Stimulated activated CD8-positive, alpha-beta memory T cell treated with anti-CD3 and anti-CD28 coated beads, Interleukin-7, amount 100 ng/mL, for 24 hours (primary cell): ENCODE data around the gene PTRH1.

Experiments
- DNase-seq: peaks from one replicate; pipeline ENCODE4 v3.0.0-alpha.2; 2020; ENCODE audit warnings: low read depth

Gene PTRH1

GRCh38 chr9:127694890-127695720 is 20.4 kb downstream of the PTRH1 start:
- DNase-seq: no peak

- no peak for DNase-seq
Measured at GRCh38 chr9:127693697-127694096, 21.8 kb downstream of the PTRH1 start.

- DNase-seq: no peak
Measured at GRCh38 chr9:127693143-127693542, 22.3 kb downstream of the PTRH1 start.

- no peak for DNase-seq
Measured at GRCh38 chr9:127692071-127692470, 23.4 kb downstream of the PTRH1 start.

DNA sequence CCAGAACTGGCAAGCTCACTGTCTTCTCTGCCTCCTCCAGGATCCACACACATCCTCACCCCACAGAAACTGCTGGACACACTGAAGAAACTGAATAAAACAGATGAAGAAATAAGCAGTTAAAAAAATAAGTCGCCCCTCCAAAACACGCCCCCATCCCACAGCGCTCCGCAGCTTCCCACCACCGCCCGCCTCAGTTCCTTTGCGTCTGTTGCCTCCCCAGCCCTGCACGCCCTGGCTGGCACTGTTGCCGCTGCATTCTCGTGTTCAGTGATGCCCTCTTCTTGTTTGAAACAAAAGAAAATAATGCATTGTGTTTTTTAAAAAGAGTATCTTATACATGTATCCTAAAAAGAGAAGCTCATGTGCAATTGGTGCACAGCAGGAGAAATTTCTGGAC is 24.7 kb downstream of the PTRH1 start:
- no peak for DNase-seq

DNA sequence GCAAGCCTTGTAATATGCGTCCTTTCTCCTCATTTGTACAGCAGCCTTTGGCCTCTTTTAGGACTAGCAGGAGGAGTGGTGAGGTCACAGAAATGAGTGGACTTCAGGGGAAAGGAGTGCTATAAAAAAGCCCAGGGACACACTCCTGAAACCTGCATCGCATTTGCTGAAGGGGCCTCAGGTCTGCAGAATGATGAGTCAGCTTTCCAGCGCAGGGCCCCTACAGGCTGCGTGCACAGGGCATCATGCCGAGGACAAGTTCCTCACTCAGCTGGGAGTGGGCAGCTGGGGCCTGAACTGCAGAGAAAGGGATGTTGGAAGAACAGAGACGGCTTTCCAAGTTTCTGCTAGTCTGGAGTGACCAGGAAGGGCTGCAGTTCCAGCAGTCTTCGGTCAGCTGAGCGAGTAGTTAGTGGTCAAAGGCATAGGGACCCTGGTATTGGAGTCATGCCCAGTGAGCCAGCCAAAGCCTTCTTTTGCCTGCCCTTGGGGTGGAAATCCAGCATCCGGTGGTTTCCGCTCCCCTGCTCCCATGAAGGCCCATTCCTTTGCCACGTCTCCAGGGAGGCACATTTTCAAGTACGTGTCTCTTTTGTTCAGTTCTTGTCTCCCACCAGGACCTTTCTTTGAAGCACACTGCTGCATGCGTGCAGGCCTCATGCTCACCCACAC is 26.0 kb downstream of the PTRH1 start:
- no peak for DNase-seq

GRCh38 chr9:127686461-127687393 is 28.7 kb downstream of the PTRH1 start:
- no peak for DNase-seq

- DNase-seq: no peak
Measured at GRCh38 chr9:127684576-127684975, 30.9 kb downstream of the PTRH1 start.

DNA sequence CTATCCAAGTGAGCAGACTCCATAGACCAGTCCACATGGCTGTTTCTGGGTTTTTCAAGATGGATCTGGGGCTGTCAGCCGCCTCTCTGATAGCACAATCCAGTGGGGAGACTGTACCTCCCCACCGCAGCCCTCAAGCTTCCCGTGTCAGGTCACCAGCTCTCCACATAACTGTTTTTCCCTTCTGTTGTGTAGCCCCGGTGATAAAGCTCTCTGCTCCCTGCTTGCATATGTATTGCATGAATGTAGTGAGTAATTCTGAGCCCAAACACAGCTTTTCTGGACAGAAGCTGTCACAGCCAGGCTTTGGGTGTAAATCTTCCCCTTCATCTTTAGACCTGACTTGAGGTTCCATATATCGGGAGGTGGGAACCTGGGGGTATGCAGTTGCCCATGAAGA is 31.7 kb downstream of the PTRH1 start:
- DNase-seq: no peak

DNA sequence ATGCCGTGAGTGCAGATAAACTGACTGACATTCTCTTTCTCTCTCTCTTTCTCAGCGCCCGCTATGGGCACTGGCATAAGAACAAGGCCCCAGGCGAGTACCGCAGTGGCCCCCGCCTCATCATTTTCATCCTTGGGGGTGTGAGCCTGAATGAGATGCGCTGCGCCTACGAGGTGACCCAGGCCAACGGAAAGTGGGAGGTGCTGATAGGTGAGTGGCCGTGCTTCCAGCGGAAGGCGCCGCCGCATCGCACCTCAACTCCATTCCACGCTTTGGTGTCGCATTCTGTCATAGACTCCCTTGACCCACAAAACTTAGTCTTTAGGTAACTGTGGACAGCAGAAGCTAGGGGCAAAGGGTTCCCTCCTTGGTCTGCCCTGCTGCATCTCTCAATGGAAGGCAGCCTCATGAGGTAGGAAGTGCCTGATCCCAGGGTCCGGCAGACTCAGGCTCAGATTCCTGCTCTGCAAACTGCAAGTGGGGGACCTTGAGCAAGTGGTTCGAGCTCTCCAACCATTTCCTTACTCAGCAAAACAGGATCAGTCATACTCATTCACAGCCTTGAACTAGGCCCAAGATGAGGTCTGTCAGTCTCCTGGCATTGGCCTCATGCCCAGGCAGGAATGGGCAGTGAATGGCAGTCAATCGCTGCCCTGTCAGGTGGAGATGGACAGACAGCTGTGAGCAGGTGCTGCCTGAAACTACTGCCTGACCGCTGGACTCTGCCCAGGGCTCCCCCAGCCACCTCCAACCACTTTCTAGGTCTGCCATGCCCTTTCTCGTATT is 32.9 kb downstream of the PTRH1 start:
- DNase-seq: no peak

DNA sequence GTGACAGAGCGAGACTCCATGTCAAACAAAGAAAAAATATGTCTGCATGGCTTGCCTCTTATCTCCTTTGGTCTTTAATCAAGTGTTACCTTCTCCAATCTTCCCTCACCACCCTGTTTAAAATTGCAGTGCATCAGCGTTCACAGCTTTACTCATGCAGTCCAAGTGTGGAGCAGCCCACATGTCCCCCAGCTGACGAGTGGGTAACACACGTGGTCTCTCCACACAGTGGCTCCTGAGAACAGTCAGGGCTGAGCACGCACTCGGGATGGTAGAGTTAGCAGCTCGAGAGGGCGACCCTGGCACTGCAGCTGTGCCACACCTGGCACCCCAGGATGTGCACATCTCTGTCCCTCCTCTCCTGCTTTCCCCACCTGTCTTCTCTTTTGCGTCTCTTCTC is 34.6 kb downstream of the PTRH1 start:
- no peak for DNase-seq

- DNase-seq: no peak
Measured at GRCh38 chr9:127680226-127680625, 35.2 kb downstream of the PTRH1 start.

DNA sequence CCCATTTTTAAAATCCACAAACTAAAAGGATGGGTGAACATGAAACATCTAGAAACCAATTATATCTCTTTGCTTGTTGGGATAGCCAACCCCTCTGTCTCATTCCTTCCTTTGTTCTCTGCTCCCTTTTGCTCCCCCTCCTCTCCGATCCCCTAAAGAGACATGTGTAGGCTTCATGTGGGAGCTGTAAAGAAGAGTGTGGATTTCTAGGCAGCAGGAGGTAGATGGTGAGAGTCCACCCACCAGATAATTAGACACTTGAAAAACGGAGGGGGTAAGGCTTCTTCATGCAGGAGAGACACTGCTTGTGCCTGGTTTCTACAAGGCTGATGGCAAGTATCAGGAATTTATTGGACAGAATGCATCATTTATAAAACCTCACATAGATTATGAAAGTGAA is 36.0 kb downstream of the PTRH1 start:
- no peak for DNase-seq

DNA sequence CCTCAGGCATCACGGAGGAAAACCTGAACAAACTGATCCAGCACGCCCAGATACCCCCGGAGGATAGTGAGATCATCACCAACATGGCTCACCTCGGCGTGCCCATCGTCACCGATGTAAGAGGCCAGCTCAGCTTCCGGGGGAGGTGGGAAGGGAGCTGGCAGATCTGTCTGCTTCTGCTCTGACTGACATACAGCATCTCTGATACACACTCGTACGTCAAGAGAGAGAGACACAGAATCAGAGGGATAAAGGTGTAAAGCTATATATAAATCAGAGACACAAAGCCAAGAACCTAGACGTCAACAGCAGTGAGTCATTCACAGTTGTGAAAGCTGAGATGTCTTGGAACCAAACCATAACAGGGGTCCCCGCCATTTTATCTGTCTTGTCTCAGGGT is 38.8 kb downstream of the PTRH1 start:
- DNase-seq: no peak

- DNase-seq: no peak
Measured at GRCh38 chr9:127673234-127673633, 42.2 kb downstream of the PTRH1 start.

GRCh38 chr9:127667906-127668305 is 47.6 kb downstream of the PTRH1 start:
- no peak for DNase-seq

DNA sequence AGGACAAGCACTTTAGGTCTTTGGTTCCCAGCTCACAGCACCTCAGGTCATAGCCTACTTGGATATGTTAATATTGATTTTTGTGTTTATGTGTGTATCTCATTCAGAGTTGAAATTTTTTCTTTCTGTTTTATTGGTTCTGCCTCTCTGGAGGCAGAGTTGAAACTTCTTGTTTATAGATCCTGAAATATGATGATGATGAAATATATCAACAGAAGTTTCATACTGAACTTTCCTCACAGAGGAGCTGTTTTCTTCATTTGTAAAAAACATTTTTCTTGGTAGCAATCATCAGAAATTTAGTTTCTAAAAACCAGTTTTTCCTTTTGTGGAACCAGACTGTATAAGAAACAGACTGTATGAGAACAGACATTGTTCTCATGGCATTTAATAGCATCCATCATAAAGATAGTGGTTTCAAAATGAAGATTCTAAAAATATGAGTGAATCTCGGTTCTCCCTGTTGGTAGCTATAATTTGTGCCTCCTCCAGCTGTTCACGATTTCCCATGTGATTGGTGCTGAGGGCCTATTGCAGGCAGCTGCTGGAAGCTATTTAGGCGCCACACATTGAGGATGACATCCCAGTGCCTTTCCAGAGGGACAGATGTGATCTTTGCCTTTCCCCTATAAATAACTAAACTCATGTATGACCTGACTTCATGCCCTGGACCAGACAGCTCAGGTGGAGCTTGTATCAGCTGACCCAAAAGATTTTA is 48.2 kb downstream of the PTRH1 start:
- DNase-seq: no peak

GRCh38 chr9:127664678-127665507 is 50.6 kb downstream of the PTRH1 start:
- no peak for DNase-seq

- no peak for DNase-seq
Measured at GRCh38 chr9:127664324-127664677, 51.2 kb downstream of the PTRH1 start.
